ENCODE measurements around the gene MYH3. TPM values are rescaled to one million over a fixed set of nuclear protein-coding genes. Genes with fewer than 3 reads are reported as not detected.

MYH3 gene
- total RNA-seq, 1 experiment from 2014 or later, result 2.9 TPM

DNA sequence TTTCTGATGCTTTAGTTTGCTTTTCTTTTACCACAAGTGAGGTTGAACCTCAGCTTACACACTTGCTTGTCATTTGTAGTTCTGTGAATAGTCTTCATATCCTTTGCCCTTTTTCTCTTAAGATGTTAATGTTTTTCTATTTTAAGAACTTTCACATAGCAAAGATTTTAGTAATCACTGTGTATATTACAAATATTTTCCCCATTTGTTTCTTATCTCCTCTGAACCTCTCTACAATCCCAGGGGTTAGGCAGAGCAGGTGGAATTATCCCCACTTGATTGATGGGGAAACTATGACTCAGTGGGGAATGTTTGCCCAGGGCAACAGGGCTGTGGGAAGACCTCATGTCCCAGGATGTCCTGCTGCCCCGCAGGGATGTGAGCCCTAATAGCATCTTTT lies 11.7 kb upstream of the MYH3 start:
- no peak overlapping the region for H3K18ac ChIP-seq (ENCODE audit: insufficient read length, low read depth, low read length)
- H3K9me3 ChIP-seq (ENCODE audit: control insufficient read depth, low read depth, low read length), result no peaks in the 10 kb centered on the region
- no peak overlapping the region for H4K8ac ChIP-seq (replicated peaks; ENCODE audit: insufficient read length, low read depth, low read length)
- H2AFZ ChIP-seq (ENCODE audit: low read length), result no peak overlapping the region
- H3K4me2 ChIP-seq (ENCODE audit: insufficient read depth, insufficient read length, low read length), result no peak overlapping the region
- no peak overlapping the region for H2AK5ac ChIP-seq (ENCODE audit: insufficient read length, low read length)
- H3T11ph ChIP-seq (ENCODE audit: low read length), result no peak overlapping the region
- no peaks in the 10 kb centered on the region for H3K9me3 Mint-ChIP-seq
- no peak overlapping the region for H2BK15ac ChIP-seq (ENCODE audit: low read depth, low read length)
- H3K27ac ChIP-seq (ENCODE audit: insufficient read length, low read depth, low read length), result no peak overlapping the region
- DNase-seq, result no peak
- H3K56ac ChIP-seq (ENCODE audit: insufficient read length, low read depth, low read length), result no peak overlapping the region
- no peaks in the 10 kb centered on the region for H3K27me3 Mint-ChIP-seq (ENCODE audit: low read depth)
- H3K27me3 ChIP-seq (ENCODE audit: insufficient read depth, low read length), result no peaks in the 10 kb centered on the region
- no peaks in the 10 kb centered on the region for H3K79me1 ChIP-seq (ENCODE audit: insufficient read depth, low read depth, low read length, poor library complexity, severe bottlenecking)
- H3K27ac Mint-ChIP-seq, result no peak overlapping the region
- no peak overlapping the region for H2BK12ac ChIP-seq (ENCODE audit: insufficient read length, low read depth, low read length)
- no peak overlapping the region for H2BK5ac ChIP-seq (ENCODE audit: insufficient read length, low read length)
- no peak overlapping the region for H3K9ac ChIP-seq (ENCODE audit: extremely low read depth, insufficient read length, low read length)
- H4K91ac ChIP-seq (ENCODE audit: insufficient read length, low read depth, low read length), result no peak overlapping the region
- peaks cover 0 to 8% (median under 1%) of the 10 kb centered on the region in 3 experiments; a peak in 2 of 7 replicates for H3K36me3 Mint-ChIP-seq (ENCODE audit: insufficient read depth in 1 of 3, low read depth in 3 of 3)
- H3K4me3 Mint-ChIP-seq, result no peak overlapping the region
- TF ChIP-seq, protein P1, sequence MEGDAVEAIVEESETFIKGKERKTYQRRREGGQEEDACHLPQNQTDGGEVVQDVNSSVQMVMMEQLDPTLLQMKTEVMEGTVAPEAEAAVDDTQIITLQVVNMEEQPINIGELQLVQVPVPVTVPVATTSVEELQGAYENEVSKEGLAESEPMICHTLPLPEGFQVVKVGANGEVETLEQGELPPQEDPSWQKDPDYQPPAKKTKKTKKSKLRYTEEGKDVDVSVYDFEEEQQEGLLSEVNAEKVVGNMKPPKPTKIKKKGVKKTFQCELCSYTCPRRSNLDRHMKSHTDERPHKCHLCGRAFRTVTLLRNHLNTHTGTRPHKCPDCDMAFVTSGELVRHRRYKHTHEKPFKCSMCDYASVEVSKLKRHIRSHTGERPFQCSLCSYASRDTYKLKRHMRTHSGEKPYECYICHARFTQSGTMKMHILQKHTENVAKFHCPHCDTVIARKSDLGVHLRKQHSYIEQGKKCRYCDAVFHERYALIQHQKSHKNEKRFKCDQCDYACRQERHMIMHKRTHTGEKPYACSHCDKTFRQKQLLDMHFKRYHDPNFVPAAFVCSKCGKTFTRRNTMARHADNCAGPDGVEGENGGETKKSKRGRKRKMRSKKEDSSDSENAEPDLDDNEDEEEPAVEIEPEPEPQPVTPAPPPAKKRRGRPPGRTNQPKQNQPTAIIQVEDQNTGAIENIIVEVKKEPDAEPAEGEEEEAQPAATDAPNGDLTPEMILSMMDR (conservative IDR thresholded peaks at IDR 0.05), result no peak
- no CpG with 5 or more reads among the region's 1 CpG for WGBS (ENCODE audit: extremely low coverage, insufficient read length, low lambda C conversion rate)
- H2BK20ac ChIP-seq (ENCODE audit: low read depth, low read length, poor library complexity, severe bottlenecking), result no peak overlapping the region
- no peak overlapping the region for H3K4ac ChIP-seq (ENCODE audit: low read depth, low read length)
- no peak overlapping the region for H4K5ac ChIP-seq (ENCODE audit: insufficient read length, low read depth, low read length)
- no peaks in the 10 kb centered on the region for H3K23me2 ChIP-seq (ENCODE audit: insufficient read length, low read depth, low read length, poor library complexity, severe bottlenecking)
- no peaks in the 10 kb centered on the region for H3K79me2 ChIP-seq (ENCODE audit: insufficient read depth, low read length)
- no peak overlapping the region for H3K23ac ChIP-seq (ENCODE audit: insufficient read length, low read depth, low read length)
- no peaks in the 10 kb centered on the region for H3K4me1 Mint-ChIP-seq
- H2BK120ac ChIP-seq (ENCODE audit: low read depth, low read length, poor library complexity, severe bottlenecking), result no peak overlapping the region
- H3K4me1 ChIP-seq (ENCODE audit: insufficient read depth, low read length), result no peaks in the 10 kb centered on the region
- H3K14ac ChIP-seq (ENCODE audit: insufficient read depth, low read length), result no peak overlapping the region
- H4K20me1 ChIP-seq (ENCODE audit: control insufficient read depth, insufficient read depth, insufficient read length), result no peaks in the 10 kb centered on the region

Data from H9 (cell line).